Neural progenitor cell (in vitro differentiated cells): Measurements from ENCODE around the gene HOXC13. TPM values are rescaled to one million over a fixed set of nuclear protein-coding genes. Genes with fewer than 3 reads are reported as not detected.

Experiments
- DNase-seq: peaks from one replicate; pipeline ENCODE4 v3.0.0-alpha.2; 2016; ENCODE audit warnings: low spot score
- H2AFZ ChIP-seq: fragments of 200-600 bp; sonication (generic); replicated peaks from 2 replicates; pipeline ENCODE4 v1.6.1; 2016; ENCODE audit warnings: antibody characterized with exemption
- H3F3A ChIP-seq: fragments of 200-600 bp; sonication (generic); 2 replicates; pipeline ENCODE4 v1.6.1; 2016; ENCODE audit warnings: antibody characterized with exemption, low read depth
- H3K27ac ChIP-seq: fragments of 200-600 bp; sonication (generic); 2 replicates; pipeline ENCODE4 v1.5.1; 2016; ENCODE audit warnings: mild to moderate bottlenecking
- H3K27me3 ChIP-seq: fragments of 200-600 bp; sonication (generic); 2 replicates; pipeline ENCODE4 v1.6.1; 2016; ENCODE audit warnings: mild to moderate bottlenecking, moderate library complexity
- H3K36me3 ChIP-seq: fragments of 200-600 bp; sonication (generic); 2 replicates; pipeline ENCODE4 v1.5.1; 2016
- H3K4me1 ChIP-seq: fragments of 200-600 bp; sonication (generic); 2 replicates; pipeline ENCODE4 v1.6.1; 2016; ENCODE audit warnings: mixed run types
- H3K4me2 ChIP-seq: fragments of 200-600 bp; sonication (generic); 2 replicates; pipeline ENCODE4 v1.6.1; 2016
- H3K4me3 ChIP-seq: fragments of 200-600 bp; sonication (generic); 2 replicates; pipeline ENCODE4 v1.5.1; 2016
- H3K79me2 ChIP-seq: fragments of 200-600 bp; sonication (generic); 2 replicates; pipeline ENCODE4 v1.6.1; 2016; ENCODE audit warnings: low read depth
- H3K9ac ChIP-seq: fragments of 200-600 bp; sonication (generic); 2 replicates; pipeline ENCODE4 v1.6.1; 2016
- H3K9me3 ChIP-seq: fragments of 200-600 bp; sonication (generic); 2 replicates; pipeline ENCODE4 v1.5.1; 2016; ENCODE audit warnings: low read depth
- H4K20me1 ChIP-seq: fragments of 200-600 bp; sonication (generic); 2 replicates; pipeline ENCODE4 v1.6.1; 2016; ENCODE audit warnings: low read depth
- H3K27ac Mint-ChIP-seq: 3 replicates; pipeline ENCODE4 v1.8.0; 2021; ENCODE audit warnings: mixed read lengths
- H3K27me3 Mint-ChIP-seq: 2 replicates; pipeline ENCODE4 v1.8.0; 2022; ENCODE audit warnings: low read depth, mild to moderate bottlenecking, inconsistent platforms, moderate library complexity, mixed read lengths; ENCODE audit not compliant: insufficient read depth
- H3K36me3 Mint-ChIP-seq: 3 replicates; pipeline ENCODE4 v1.8.0; 2021; ENCODE audit warnings: mixed read lengths
- H3K4me1 Mint-ChIP-seq: 3 replicates; pipeline ENCODE4 v1.8.0; 2021; ENCODE audit warnings: mixed read lengths
- H3K4me3 Mint-ChIP-seq: 3 replicates; pipeline ENCODE4 v1.8.0; 2021; ENCODE audit warnings: mild to moderate bottlenecking, moderate library complexity, mixed read lengths
- H3K9me3 Mint-ChIP-seq: 3 replicates; pipeline ENCODE4 v1.8.0; 2020; ENCODE audit warnings: mixed read lengths
- EZH2 ChIP-seq: fragments of 200-600 bp; sonication (generic); IDR thresholded peaks from 2 replicates; pipeline ENCODE4 v1.6.1; 2017; ENCODE audit warnings: antibody characterized with exemption, mild to moderate bottlenecking, moderate library complexity
- EZH2phosphoT487 ChIP-seq: fragments of 200-600 bp; sonication (generic); IDR thresholded peaks from 2 replicates; pipeline ENCODE4 v1.6.1; 2017; ENCODE audit warnings: antibody characterized with exemption
- total RNA-seq: library from RNA; depleted of rRNA; stranded (reverse); fragments of >200 nt; gene quantifications from 2 replicates; pipeline ENCODE4 v1.2.3, GENCODE V29; 2015; ENCODE audit warnings: low replicate concordance
- TF ChIP-seq, protein P1 (sequence below): fragments of 200-600 bp; sonication (generic); IDR thresholded peaks from 2 replicates; pipeline ENCODE4 v1.5.1; 2017; ENCODE audit warnings: antibody characterized with exemption, mild to moderate bottlenecking

Gene HOXC13
- total RNA-seq, 1 donor from 2014 or later: not detected

DNA sequence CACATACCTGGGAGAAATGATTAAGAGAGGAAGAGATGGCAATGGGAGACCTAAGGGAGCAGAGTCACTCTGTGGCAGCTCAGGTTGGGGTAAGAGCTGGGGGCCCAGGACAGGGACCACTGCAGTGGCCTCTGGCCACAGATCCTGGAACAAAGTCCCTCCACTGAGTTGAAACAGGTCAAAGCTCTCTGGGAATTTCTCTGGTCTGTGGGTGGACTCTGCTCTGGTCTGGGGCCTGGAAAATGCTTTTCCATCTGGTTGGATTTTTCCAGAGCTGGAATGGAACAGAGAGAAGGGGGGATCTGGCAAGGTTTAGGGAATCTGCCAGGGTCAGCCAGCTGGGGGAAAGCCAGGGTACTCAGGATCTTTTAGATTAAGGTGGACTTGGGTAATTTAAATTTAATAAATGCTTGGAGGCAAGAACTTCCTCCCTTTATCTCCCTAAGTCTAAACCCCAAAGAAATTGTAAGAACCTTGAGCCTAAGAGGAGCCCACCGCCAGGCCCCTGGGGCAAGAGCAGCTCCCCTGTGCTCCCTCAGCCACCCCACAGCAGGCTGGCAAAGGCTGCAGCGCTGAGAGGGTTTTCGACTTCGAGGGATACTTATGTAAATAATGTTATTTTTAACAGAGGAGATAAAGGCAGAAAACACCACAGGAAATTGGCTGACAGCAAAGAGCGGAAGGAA lies 50.1 kb downstream of the HOXC13 start:
- Mint-ChIP-seq H3K4me1 (no peaks in the 10 kb centered on the region), H3K9me3 (peaks cover 6% of the 10 kb centered on the region), H3K27ac (no peak overlapping the region), H3K4me3 (no peak overlapping the region), H3K27me3 (peaks cover 99% of the 10 kb centered on the region), H3K36me3 (no peaks in the 10 kb centered on the region)
- Histone ChIP-seq H3K27me3 (peaks cover 100% of the 10 kb centered on the region), H3K4me1 (no peaks in the 10 kb centered on the region), H3K4me3 (no peak overlapping the region), H3F3A (no peaks in the 10 kb centered on the region), H4K20me1 (peaks cover 84% of the 10 kb centered on the region), H3K9me3 (no peaks in the 10 kb centered on the region), H3K36me3 (no peaks in the 10 kb centered on the region), H3K79me2 (no peaks in the 10 kb centered on the region), H2AFZ (no peak overlapping the region), H3K4me2 (no peak overlapping the region), H3K27ac (no peak overlapping the region), H3K9ac (no peak overlapping the region)
- TF ChIP-seq EZH2 (no peak), EZH2phosphoT487 (no peak)
- TF ChIP-seq, protein P1, sequence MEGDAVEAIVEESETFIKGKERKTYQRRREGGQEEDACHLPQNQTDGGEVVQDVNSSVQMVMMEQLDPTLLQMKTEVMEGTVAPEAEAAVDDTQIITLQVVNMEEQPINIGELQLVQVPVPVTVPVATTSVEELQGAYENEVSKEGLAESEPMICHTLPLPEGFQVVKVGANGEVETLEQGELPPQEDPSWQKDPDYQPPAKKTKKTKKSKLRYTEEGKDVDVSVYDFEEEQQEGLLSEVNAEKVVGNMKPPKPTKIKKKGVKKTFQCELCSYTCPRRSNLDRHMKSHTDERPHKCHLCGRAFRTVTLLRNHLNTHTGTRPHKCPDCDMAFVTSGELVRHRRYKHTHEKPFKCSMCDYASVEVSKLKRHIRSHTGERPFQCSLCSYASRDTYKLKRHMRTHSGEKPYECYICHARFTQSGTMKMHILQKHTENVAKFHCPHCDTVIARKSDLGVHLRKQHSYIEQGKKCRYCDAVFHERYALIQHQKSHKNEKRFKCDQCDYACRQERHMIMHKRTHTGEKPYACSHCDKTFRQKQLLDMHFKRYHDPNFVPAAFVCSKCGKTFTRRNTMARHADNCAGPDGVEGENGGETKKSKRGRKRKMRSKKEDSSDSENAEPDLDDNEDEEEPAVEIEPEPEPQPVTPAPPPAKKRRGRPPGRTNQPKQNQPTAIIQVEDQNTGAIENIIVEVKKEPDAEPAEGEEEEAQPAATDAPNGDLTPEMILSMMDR: no peak
- no peak for DNase-seq

DNA sequence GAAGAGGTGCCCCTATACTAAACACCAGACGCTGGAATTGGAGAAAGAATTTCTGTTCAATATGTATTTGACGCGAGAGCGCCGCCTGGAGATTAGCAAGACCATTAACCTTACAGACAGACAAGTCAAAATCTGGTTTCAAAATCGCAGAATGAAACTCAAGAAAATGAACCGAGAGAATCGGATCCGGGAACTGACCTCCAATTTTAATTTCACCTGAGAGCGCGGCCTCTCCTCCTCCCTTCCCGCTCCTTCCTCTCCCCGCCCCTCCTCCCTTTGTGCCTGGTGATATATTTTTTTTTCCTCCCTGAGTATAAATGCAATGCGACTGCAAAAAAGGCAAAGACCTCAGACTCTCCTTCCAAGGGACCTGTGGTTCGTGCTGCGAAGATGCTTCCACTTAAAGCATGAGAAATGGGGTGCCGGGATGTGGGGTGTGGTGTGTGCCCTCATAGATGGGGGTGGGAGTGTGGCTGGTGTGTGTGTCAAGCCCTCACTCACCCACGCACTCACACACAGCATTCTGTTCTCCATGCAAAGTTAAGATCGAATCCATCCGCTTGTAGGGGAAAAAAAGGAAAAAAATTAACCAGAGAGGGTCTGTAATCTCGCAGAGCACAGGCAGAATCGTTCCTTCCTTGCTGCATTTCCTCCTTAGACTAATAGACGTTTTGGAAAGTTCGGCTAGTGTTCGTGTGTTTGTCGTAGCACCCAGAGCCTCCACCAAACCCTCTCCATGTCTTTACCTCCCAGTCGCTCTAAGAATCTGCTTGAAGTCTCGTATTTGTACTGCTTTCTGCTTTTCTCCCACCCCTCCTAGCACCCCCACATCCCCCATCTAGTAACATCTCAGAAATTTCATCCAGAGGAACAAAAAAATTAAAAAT lies 50.8 kb downstream of the HOXC13 start:
- H3K36me3 Mint-ChIP-seq: no peaks in the 10 kb centered on the region
- DNase-seq: peak; percentile 71
- TF ChIP-seq EZH2phosphoT487: peak; percentile 56
- TF ChIP-seq, protein P1: peak; percentile 55
- TF ChIP-seq EZH2: peak; percentile 20
- H4K20me1 ChIP-seq: peaks cover 85% of the 10 kb centered on the region
- H3K9me3 ChIP-seq: no peaks in the 10 kb centered on the region
- no peaks in the 10 kb centered on the region for H3K36me3 ChIP-seq
- H3K4me1 Mint-ChIP-seq: no peaks in the 10 kb centered on the region
- H3F3A ChIP-seq: no peaks in the 10 kb centered on the region
- no peak overlapping the region for H3K27ac ChIP-seq
- peaks cover 100% of the 10 kb centered on the region for H3K27me3 Mint-ChIP-seq
- no peak overlapping the region for H3K4me3 ChIP-seq
- H3K27me3 ChIP-seq: peaks cover 100% of the 10 kb centered on the region
- no peak overlapping the region for H3K4me2 ChIP-seq
- H3K79me2 ChIP-seq: no peaks in the 10 kb centered on the region
- H3K9me3 Mint-ChIP-seq: peaks cover 9% of the 10 kb centered on the region
- H3K4me1 ChIP-seq: no peaks in the 10 kb centered on the region
- no peak overlapping the region for H3K9ac ChIP-seq
- no peak overlapping the region for H3K4me3 Mint-ChIP-seq
- H2AFZ ChIP-seq: no peak overlapping the region
- no peak overlapping the region for H3K27ac Mint-ChIP-seq

DNA sequence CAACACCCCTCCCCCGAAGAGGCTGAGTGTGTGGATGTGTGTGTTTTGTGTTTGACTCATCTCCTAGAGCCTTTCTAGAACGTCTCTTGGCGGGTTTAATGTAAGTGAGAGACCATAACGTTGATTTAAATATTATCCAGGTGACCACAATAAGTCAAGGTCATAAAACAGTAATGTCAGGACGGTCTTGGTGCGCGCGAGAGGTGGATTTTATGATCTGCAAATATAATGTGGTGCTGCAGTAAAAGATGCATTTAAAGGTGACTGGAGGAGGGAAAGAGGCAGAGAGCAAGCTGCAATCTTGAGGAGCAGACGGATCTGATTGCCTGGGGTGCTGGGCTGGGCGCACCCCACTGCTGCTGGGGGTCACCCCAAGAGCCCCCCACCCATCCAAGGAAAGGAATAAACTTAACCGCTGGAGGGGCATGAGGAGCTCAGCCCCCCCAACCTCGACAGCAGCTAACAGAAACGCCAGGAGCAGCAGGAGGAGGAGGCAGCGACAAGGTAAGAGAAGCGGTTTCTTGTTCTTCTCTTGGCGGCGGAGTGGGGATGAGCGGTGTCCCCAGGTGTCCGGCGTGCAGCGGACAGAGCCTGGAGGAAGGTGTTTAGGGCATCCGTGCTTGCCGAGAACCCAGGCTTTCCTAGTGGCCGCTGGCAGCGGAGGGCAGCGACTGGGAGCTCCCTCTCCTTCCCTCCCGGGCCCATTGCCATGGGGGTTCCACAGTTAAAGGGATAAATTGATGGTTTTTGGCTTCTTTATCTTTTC lies 51.9 kb downstream of the HOXC13 start:
- Histone ChIP-seq H3K4me3 (no peak overlapping the region), H3K79me2 (no peaks in the 10 kb centered on the region), H3K4me1 (no peaks in the 10 kb centered on the region), H3K27ac (no peak overlapping the region), H3K9me3 (no peaks in the 10 kb centered on the region), H3F3A (no peaks in the 10 kb centered on the region), H3K4me2 (no peak overlapping the region), H3K27me3 (peaks cover 100% of the 10 kb centered on the region), H2AFZ (no peak overlapping the region), H3K9ac (no peak overlapping the region), H4K20me1 (peaks cover 88% of the 10 kb centered on the region), H3K36me3 (no peaks in the 10 kb centered on the region)
- peaks cover 2% of the 10 kb centered on the region for H3K4me1 Mint-ChIP-seq
- TF ChIP-seq, protein P1: no peak
- TF ChIP-seq EZH2: peak; percentile 59
- peak; percentile 85 for TF ChIP-seq EZH2phosphoT487
- H3K9me3 Mint-ChIP-seq: peaks cover 9% of the 10 kb centered on the region
- no peak overlapping the region for H3K4me3 Mint-ChIP-seq
- H3K36me3 Mint-ChIP-seq: no peaks in the 10 kb centered on the region
- peaks cover 100% of the 10 kb centered on the region for H3K27me3 Mint-ChIP-seq
- no peak overlapping the region for H3K27ac Mint-ChIP-seq
- DNase-seq: no peak
